ENCODE measurements around the gene CCL8. TPM values are rescaled to one million over a fixed set of nuclear protein-coding genes. Genes with fewer than 3 reads are reported as not detected.

The CCL8 gene
- total RNA-seq, 6 donors from 2014 or later = 0.29 to 3.2 (median 1.4) TPM; not detected in 3

GRCh38 chr17:34303606-34304005 lies 15.6 kb upstream of the CCL8 start:
- Histone ChIP-seq H3K9me3 (no peaks in the 10 kb centered on the region), H3K27ac (no peak overlapping the region), H3K4me1 (peaks cover 3 to 11% (median 8%) of the 10 kb centered on the region in 4 donors), H3K4me3 (no peak overlapping the region), H3K27me3 (no peaks in the 10 kb centered on the region), H3K36me3 (no peaks in the 10 kb centered on the region)
- ATAC-seq (ENCODE audit: low FRiP score in 2 of 2) = no peak
- WGBS, 2 donors = 61 to 88% methylated on average over 2 of the region's 2 CpGs
- no peak for DNase-seq
- no peak for TF ChIP-seq POLR2AphosphoS5 (IDR thresholded peaks at IDR 0.05)
- no peak for TF ChIP-seq EP300 (IDR thresholded peaks at IDR 0.05)
- TF ChIP-seq CTCF (IDR thresholded peaks at IDR 0.05) = no peak
- no peak for TF ChIP-seq POLR2A (IDR thresholded peaks at IDR 0.05)

- DNase-seq (no peak), ATAC-seq (ENCODE audit: low FRiP score in 2 of 2) (no peak)
- Histone ChIP-seq H3K36me3 (no peaks in the 10 kb centered on the region), H3K27ac (no peak overlapping the region), H3K27me3 (no peaks in the 10 kb centered on the region), H3K9me3 (no peaks in the 10 kb centered on the region), H3K4me3 (no peak overlapping the region), H3K4me1 (peaks cover 3 to 11% (median 8%) of the 10 kb centered on the region in 4 donors)
- TF ChIP-seq POLR2AphosphoS5 (IDR thresholded peaks at IDR 0.05) = no peak
- no peak for TF ChIP-seq POLR2A (IDR thresholded peaks at IDR 0.05)
- TF ChIP-seq CTCF (IDR thresholded peaks at IDR 0.05) = no peak
- TF ChIP-seq EP300 (IDR thresholded peaks at IDR 0.05) = no peak
- WGBS, 2 donors = 83 to 96% methylated on average over 4 of the region's 4 CpGs
These were observed 14.2 kb upstream of the CCL8 start for GRCh38 chr17:34305061-34305460.

GRCh38 chr17:34305606-34306005 lies 13.6 kb upstream of the CCL8 start:
- no peaks in the 10 kb centered on the region for H3K9me3 ChIP-seq
- no peak for ATAC-seq (ENCODE audit: low FRiP score in 2 of 2)
- no peak for DNase-seq
- TF ChIP-seq POLR2A (IDR thresholded peaks at IDR 0.05) = no peak
- no peak for TF ChIP-seq EP300 (IDR thresholded peaks at IDR 0.05)
- no peak for TF ChIP-seq POLR2AphosphoS5 (IDR thresholded peaks at IDR 0.05)
- no peak for TF ChIP-seq CTCF (IDR thresholded peaks at IDR 0.05)
- no peak overlapping the region for H3K4me3 ChIP-seq
- no peak overlapping the region for H3K27ac ChIP-seq
- no peaks in the 10 kb centered on the region for H3K27me3 ChIP-seq
- peaks cover 3 to 11% (median 8%) of the 10 kb centered on the region in 4 donors for H3K4me1 ChIP-seq
- no peaks in the 10 kb centered on the region for H3K36me3 ChIP-seq

GRCh38 chr17:34306466-34306865 lies 12.8 kb upstream of the CCL8 start:
- DNase-seq (no peak), ATAC-seq (ENCODE audit: low FRiP score in 2 of 2) (peak in 1 of 2 donors; percentile 73)
- Histone ChIP-seq H3K4me3 (no peak overlapping the region), H3K9me3 (no peaks in the 10 kb centered on the region), H3K27me3 (no peaks in the 10 kb centered on the region), H3K27ac (no peak overlapping the region), H3K4me1 (peaks cover 3 to 11% (median 8%) of the 10 kb centered on the region in 4 donors), H3K36me3 (no peaks in the 10 kb centered on the region)
- WGBS, 2 donors = 69 to 75% methylated on average over 3 of the region's 3 CpGs
- TF ChIP-seq EP300 (IDR thresholded peaks at IDR 0.05) (no peak), POLR2A (IDR thresholded peaks at IDR 0.05) (no peak), CTCF (IDR thresholded peaks at IDR 0.05) (peak in 4 of 6 experiments; percentile 19 to 60 (median 53))

- Histone ChIP-seq H3K36me3 (no peaks in the 10 kb centered on the region), H3K27me3 (no peaks in the 10 kb centered on the region), H3K9me3 (no peaks in the 10 kb centered on the region), H3K27ac (no peak overlapping the region), H3K4me1 (peaks cover 3 to 11% (median 8%) of the 10 kb centered on the region in 4 donors), H3K4me3 (no peak overlapping the region)
- no peak for DNase-seq
- WGBS, 2 donors = 37 to 45% methylated on average over 3 of the region's 3 CpGs
- peak in 1 of 2 donors; percentile 32 for ATAC-seq (ENCODE audit: low FRiP score in 2 of 2)
- TF ChIP-seq POLR2A (IDR thresholded peaks at IDR 0.05) (no peak), EP300 (IDR thresholded peaks at IDR 0.05) (no peak), CTCF (IDR thresholded peaks at IDR 0.05) (no peak), POLR2AphosphoS5 (IDR thresholded peaks at IDR 0.05) (no peak)
These were observed 12.1 kb upstream of the CCL8 start for GRCh38 chr17:34307110-34307509.
